ENCODE measurements around the gene EXOC7.

EXOC7 gene

DNA sequence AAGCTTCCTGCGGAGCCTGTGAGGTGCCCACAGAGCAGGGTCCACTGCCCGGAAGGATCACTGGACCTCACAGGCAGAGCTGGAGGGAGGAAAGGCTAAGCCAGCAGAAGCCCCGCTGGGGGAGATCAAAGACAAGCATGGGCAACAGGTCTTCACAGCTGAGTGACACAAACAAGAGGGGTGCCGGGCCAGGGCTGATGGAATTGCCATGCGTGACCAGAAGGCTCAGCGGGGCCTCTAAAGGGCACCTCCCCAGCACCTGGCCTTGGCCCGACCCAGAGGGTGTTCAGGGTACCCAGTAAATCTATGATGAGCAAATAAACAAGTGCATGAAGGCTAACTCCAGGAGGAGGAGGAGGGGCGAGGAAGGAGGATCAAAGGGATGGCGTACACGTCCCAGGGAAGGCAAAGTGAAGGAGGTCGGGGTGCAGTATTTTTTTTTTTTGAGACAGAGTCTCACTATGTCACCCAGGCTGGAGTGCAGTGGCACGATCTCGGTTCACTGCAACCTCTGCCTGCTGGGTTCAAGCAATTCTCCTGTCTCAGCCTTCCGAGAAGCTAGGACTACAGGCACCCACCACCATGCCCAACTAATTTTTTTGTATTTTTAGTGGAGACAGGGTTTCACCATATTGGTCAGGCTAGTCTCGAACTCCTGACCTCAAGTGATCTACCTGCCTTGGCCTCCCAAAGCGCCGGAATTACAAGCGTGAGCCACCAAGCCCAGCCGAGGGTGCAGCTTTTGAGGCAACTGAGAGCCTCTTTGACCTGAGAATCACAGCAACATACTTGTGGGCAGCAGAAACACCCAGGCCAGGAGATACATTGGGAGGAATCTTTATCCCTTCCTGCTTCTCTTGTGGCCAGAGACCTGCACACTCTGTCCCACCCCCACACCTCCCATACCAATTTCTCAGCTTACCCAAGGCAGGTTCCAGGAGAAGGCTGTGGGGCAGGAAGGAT lies 16.1 kb upstream of the EXOC7 start:
- DNase-seq, result no peak

DNA sequence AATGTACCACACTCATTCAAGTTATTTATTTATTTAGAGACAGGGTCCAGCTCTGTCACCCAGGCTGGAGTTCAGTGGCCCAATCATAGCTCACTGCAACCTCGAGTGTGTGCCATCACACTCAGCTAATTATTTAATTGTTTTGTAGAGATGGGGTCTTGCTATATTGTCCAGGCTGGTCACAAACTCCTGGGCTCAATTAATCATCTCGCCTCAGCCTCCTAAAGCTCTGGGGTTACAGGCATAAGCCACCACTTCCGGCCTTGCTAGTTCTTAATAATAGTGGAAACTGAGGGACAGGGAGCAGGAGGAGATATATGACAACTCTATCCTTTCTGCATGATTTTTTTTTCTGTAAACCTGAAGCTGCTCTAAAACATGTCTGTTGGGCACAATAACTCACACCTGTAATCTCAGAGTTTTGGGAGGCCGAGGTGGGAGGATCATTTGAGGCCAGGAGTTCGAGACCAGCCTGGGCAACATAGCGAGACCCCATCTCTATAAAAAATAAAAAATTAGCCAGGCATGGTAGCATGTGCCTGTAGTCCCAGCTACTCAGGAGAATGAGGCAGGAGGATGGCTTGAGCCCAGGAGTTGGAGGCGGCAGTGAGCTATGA lies 11.7 kb upstream of the EXOC7 start:
- DNase-seq, result no peak

DNA sequence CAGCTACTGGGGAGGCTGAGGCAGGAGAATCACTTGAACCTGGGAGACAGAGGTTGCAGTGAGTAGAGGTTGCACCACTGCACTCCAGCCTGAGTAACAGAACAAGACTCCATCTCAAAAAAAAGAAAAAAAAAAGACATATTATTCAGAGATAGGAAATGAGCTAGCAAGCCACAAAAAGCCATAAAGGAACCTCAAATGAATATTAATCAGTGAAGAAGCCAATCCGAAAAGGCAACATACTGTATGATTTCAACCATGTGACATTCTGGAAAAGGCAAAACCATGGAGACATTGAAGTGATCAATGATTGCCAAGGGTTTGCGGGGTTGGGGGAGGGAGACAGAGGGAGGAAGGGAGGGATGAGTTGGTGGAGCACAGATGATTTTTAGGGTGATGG lies 8.4 kb upstream of the EXOC7 start:
- DNase-seq, result no peak

DNA sequence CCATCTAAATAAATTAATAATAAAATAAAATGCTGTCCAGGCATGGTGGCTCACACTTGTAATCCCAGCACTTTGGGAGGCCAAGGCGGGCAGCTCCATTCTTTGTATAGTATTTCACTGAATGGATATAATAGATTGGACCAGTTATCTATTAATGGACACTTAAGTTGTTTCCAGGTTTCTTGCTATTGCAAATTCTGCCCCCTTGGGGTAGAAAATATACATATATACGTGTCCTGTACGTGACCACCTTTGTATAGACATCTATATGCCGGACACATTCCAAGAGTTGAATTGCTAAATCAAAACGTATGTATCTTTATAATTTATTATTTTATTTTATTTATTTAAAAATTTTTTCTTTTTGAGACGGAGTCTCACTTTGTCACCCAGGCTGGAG lies 3.9 kb upstream of the EXOC7 start:
- peak in 1 of 2 donors; percentile 46 for DNase-seq

DNA sequence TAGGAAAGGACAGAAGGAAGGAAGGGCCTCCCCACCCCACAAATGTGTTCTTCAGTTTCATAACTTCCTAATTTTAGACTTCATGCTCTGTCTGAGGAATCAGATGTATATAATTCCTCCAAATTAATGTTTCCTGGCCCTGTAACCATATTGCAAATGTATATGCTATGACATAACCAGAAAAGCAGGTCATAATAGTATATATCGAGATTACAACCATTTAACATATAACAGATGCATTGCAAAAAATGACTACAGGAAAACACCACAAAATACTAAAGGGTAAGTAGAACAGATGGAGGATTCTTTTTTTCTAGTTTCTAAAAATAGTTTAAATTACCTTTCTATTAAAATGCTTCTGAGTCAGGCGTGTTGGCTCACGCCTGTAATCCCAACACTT lies 3.1 kb upstream of the EXOC7 start:
- no peak for DNase-seq

DNA sequence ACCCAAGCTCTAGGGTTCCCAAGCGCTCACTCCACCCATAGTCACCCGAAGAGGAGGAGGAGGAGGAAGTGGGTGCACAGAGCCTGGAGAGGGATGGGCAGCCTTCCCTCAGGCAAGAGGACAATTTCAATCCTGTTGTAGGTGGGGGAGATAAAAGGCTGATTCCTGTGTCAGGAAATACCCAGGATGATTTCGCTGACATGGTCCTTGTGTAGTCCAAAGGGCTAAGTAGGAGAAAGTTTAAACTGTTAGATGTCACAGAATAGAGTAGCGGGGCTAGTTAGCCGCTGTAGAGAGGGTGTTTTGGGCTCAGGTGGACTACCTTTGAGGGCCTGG lies 1.3 kb upstream of the EXOC7 start:
- no peak for DNase-seq

DNA sequence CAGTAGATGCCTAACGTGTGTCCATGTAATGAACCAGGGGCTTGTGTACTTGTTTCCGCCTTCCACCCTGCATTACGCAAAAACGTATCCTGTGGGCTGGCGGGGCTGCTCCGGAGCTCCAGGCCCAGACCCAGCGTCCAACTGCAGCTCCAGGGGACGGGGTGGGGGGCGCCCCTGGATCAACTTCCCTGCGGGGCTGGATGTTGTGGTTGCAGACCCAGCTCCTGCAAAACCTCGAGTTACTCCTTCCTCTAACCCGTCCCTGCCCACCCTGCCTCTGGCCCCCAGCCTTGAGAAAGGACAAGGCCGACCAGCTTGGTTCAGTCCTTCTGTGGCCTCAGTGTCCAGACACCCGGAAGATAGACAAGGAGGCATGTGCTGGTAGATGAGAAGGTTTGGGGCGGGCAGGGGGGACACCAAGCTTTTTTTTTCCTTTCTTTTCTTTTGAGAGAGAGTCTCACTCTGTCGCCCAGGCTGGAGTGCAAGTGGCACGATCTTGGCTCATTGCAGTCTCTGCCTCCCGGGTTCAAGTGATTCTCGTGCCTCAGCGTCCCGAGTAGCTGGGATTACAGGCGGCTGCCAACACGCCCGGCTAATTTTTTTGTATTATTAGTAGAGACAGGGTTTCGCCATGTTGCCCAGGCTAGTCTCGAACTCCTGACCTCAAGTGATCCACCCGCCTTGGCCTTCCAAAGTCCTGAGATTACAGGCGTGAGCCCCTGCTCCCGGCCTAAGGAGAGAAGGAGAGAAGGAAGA lies 731 bp upstream of the EXOC7 start:
- DNase-seq, result no peak

DNA sequence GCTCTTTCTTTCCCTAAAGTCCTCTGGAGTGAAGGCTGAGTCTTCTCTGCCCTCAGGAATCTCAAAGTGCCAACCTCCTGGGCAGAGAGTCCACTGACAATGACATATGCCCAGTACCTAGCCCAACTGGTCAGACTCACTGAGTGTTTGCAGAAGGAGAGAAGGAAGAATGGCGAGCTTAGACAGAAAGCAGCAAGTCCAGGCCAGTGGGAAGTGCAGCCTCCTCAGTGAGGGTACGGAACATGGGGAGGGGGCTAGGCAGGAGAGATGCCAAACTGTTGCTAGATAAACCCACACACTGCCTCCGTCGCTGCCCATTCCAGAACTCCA lies 678 bp downstream of the EXOC7 start:
- no peak for DNase-seq

DNA sequence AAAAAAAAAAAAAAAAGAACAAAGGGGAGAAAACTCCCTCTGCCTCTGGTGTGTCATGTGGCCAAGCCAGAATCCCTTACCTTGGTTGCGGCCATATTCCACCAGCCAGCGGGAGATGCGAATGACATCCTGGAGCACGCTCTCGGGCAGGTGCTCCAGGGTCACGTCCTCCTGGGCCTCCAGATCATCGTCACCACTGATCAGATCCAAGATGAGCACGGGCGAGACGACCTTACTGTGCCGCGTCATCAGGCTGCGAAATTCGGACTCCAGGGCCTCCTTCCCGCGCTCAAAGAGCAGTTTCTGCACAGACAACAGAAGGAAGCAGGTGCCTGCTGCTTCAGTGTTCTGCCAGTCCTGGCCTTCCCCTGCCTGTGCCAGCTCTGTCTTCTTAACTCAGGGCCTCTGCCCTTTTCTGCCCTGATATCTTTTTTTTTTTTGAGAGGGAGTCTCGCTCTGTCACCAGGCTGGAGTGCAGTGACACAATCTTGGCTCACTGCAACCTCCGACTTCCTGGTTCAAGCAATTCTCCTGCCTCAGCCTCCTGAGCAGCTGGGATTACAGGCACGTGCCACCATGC lies 5.8 kb downstream of the EXOC7 start:
- no peak for DNase-seq

DNA sequence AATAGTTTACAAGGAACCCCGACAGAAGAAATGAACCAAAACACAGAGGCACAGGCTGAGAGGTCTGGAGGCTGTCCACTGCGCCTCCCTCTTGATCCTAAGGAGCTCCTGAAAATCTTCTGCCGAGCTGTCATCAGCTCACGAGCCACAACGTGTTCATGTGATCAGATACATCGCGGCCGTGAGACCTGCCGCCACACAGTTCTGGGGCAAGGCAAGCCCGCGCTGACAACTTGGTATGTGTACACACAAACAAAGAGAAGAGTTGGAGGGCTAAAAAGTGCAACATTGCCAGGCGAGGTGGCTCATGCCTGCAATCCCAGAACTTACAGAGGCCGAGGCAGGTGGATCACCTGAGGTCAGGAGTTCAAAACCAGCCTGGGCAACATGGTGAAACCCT lies 7.6 kb downstream of the EXOC7 start:
- DNase-seq, result no peak

DNA sequence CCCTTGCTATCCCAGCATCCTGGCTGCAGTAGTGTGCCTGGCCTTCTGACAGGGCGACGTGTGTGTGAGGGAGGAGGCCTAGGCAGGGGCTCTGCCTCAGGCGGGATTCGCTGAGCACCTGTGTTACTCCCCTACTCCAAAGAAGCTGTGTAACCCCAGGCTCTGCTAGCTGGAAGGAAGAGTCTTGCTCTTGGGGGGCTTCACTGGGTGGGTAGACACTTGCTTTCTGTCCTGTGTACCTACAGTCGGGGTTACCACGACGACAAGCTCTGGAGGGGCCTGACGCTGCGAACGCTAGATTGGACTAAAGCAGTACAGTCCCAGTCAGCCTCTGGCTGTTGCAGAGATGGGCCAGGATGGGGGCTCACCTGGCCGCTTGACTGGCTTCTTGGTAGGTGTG lies 9.5 kb downstream of the EXOC7 start:
- no peak for DNase-seq

DNA sequence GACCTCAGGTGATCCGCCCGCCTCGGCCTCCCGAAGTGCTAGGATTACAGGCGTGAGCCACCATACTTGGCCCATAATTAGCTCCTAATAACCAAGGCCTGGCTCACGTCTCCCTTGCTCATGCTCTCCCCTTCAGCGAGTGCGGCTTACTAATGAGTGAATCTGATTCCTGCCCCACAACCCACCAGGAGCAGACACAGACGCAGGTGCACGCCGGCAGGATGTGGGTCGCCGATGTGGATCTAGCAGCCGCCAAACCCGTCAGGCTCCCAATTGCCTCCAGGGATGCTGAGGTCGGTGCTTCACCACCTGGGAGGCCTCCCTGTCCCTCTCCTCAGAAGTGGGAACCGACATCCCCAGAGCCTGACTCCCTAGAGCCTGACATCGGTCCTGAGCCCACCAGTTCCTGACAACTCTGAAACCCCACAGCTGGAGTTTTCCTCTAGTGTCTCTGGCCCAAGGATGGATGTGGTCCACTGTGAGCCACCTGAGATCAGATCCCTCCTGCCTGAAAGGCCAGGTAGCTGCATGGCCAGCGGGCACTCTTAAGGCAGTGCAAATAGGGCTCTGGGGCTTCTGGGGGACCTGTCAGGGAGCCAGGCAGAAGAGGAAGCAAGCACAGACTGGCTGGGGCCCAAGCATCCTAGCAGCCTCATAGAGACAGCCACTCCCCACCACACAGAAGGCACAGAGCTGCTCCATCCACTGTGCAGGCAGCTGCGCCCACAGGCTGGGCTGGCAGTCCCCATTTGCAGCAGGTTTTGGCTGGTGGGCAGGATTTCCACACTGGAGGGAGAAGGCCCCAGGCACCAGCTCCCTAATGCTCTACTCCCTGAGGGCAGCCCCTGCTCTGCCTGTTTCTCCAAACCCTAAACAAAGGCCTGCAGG lies 10.8 kb downstream of the EXOC7 start:
- no peak for DNase-seq

DNA sequence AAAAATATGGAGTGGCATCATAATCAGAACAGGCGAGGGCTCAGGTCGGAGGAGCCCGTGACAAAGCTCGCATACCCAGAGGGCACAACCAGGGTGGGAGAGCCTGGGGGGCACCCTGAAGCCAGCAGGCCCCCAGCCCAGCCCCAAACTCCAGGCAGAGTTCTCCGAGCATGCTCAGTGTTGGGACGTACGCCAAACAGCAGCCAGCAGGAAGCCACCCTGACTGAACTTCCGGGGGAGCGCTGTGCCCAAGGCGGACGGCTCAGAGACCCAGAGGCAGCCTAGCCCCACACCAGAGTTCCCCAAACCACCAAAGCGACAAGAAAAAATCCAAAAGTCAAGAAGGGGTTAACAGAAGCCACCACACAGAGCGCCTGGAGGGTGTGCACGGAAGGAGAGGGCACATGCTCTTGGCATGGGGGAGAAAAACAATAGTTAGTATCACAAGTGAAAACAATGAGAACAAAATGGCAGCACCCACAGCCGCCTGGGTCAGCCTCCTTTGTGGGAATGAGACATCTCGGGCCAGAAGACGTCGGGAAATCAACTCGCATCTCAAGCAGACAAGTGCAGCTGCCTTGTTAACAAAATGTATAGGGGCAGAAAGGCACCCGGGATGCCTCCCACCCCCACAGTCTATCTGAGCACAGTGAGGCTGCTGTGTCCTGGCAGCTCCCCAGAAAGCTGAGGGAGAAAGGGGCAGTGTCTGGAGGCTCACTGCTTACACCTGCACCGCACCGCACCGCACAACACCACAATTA lies 11.9 kb downstream of the EXOC7 start:
- DNase-seq, result no peak

DNA sequence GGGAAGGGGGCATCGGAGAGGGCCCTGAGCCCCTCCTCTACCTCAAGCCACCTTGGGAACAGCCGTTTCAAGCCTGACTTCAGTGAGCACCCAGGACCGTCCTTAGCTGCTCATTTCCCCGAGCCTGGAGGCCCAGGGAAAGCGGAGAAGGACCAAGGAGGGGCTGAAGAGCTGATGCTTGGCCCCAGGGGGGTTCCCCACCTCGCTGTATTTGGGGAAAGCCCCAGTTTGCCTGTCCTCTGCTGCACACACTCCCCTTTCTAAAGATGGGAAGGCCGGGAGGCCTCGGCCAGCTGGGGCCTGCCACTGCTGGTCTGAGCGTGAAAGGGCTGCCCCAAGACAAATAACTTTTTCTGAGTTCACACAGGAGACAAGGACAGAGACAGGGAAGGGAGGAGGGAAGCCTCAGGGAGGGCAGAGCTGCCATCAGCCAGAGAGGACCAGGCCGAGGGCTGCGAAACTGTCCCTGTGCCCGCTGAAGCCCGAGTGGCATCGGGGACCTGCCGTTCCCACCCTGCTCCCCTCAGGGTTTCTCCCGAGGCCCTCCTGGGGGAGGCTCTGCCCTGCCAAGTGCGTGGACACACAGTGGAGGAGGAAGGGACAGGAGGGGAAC lies 13.0 kb downstream of the EXOC7 start:
- no peak for DNase-seq

DNA sequence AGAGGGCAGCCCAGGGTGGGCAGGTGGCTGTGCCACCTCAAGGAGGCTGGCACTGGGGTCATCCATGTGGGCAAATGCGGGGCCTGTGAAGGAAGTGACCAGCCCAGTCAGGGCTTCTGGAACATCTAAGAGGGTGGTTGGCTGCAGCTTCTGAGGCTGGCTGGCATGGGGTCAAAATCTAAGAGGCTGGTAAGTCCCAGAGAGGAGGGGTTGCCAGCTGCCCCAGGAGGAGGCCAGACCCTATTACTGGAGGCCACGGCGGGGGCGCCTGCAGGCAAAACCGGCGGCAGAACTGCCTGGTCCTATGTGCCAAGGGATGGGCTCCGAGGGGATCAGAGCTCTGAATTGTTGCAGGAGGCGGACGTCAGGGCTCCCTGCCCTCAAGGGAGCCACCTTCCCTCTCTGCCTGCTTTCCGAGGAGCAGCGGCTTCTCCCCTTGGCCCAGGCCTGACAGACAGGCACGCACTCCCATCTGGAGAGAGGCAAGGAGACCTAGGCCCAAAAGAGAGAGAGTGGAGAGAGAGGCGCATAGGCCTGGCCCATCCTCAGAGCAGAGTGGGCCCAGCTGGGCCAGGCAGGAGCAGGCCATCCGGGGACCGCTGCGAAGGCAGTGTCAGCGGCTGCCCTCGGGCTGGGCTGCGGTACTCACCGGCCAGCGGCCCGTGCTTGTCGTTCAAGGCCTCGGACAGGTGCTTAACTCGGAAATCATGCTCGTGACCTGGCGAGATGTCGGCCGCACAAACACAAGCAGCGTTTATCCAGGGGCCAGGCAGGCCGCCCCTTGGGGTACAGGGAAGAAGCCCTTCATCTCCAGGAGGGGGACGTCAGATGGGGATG lies 13.7 kb downstream of the EXOC7 start:
- no peak for DNase-seq

DNA sequence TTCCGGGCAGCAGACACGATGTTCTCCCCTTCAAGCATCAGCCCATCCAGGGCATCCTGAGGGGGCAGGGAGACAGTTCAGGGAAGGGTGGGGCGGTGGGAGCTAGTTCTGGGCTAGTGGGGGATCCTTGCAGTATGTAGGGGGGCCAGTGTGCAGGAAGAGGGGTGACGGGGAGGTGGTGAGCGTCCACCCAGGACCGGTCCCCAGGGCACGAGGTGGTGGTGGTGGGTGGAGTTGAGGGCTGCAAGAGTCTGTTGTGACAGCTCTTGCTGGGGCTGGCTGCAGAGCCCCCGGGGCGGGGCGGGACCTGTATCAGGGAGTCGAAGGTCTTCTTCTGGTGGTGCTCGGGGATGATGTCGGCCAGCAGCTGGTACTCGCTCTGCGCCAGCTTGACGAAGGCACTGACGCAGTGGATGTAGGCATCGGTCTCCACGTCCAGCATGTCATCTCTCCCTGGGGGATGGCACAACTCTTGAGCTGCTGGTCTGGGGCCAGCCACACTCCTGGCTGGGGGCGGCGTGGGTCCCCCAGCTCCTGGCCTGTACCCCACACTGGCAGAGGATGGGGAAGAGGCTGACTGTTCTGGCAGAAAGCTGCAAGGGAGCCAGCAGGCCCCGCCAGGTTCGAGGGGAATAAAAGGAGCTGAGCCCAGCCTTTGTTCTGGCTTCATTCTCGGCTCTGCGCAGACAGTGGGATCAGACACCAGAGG lies 14.6 kb downstream of the EXOC7 start:
- DNase-seq, result no peak

DNA sequence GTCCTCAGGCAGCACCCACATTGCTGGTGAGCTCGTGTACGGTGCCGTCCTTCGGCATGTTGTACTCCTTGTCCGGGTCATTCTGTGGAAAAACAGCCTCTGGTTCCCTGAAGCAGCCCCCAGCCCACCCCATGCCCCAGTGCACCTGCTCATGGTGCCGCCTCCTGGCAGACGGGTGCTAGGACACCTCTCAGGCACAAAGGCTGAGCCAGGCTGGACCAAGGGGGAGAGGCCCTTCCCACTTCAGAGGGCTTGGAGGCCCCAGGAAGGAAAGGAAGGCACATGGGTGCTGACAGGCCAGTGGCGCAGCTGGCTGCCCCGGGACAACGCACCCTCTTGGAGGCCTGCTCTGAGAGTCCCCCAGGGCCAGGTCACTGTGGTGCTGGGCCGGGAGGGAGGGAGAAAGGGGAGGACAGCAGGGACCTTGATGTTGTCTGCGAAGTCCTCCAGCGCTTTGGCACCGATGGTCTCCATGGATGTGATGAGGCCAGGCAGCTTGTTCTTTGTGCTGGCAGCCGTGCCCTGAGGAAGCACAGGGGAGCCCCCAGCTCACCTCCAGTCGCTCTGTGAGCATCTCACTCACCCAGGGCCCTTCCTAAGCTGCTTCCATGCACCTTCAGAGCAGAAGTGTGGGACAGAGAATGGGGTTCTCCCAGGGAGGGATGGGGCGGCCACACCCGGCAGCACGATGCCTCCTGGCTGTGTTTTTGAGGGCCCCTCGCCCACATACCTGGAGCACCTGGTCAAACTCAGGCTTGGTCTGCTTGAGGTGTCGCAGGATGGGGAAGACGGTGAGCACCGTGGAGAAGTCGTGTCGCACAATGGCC lies 15.3 kb downstream of the EXOC7 start:
- no peak for DNase-seq

DNA sequence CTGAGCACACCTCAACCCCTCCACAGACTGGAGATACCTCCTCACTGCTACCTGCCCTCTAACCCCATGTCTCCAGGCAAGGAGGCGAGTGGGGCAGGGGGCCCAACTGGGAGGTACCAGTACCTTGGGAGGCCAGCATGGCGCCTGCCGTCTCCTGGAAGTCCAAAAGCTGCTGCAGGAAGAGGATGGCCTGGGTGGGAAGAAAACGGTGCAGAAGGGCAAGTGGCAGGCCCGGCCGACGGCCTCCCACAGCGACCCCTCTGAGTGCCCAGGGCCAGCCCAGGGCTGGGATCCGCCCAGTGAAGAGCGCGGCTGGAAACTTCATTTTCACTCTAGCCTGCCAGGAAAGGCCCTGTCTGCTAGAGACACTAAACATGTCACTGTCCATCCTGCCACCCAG lies 16.1 kb downstream of the EXOC7 start:
- DNase-seq, result no peak

DNA sequence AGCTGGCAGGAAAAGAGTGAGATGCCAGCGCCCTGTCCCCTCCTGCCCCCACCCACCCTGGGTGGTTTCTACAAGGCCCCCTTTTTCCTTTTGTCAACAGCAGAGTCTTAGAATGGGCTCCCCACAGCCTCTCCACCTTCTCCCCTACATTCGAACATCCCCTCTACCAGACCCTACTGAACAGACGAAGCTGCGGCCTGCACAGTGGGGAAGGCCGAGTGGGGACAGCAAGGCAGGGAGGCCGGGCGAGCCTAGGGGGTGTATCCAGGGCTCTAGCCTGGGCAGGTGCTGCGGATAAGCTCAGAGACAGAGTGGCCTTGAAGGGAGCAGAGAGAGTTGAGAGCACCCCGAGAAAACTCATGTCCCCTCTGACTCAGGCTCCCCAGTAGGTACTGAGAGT lies 17.2 kb downstream of the EXOC7 start:
- DNase-seq, result no peak
